GM21529 (cell line): ENCODE data around the gene TMC7.

ENCODE experiments used
- ATAC-seq: cut with Tn5 transposase; IDR thresholded peaks from one replicate; pipeline ENCODE4 v1.9.1; 2021; ENCODE audit not compliant: unreplicated experiment

TMC7 gene

GRCh38 chr16:19021747-19022146 lies 38.0 kb downstream of the TMC7 start:
- no peak for ATAC-seq

- no peak for ATAC-seq
Observed at GRCh38 chr16:19027416-19027815, 43.7 kb downstream of the TMC7 start.

GRCh38 chr16:19029980-19030379 lies 46.2 kb downstream of the TMC7 start:
- no peak for ATAC-seq

- no peak for ATAC-seq
Observed at GRCh38 chr16:19031738-19032137, 48.0 kb downstream of the TMC7 start.

- no peak for ATAC-seq
Observed at GRCh38 chr16:19033761-19034160, 50.0 kb downstream of the TMC7 start.

GRCh38 chr16:19040400-19040799 lies 56.7 kb downstream of the TMC7 start:
- no peak for ATAC-seq

- no peak for ATAC-seq
Observed at GRCh38 chr16:19044769-19045168, 61.0 kb downstream of the TMC7 start.

- ATAC-seq, result no peak
Observed at GRCh38 chr16:19046062-19046461, 62.3 kb downstream of the TMC7 start.

- ATAC-seq, result no peak
Observed at GRCh38 chr16:19062706-19063105, 79.0 kb downstream of the TMC7 start.

- no peak for ATAC-seq
Observed at GRCh38 chr16:19066988-19067348, 83.2 kb downstream of the TMC7 start.

- peak; percentile 88 for ATAC-seq
Observed at GRCh38 chr16:19067349-19068236, 83.9 kb downstream of the TMC7 start, which contains the start of gene COQ7. Gene COQ7, plus strand, starts transcription at chr16:19067614. Its CDS starts 51 bp downstream, at chr16:19067665.

- ATAC-seq, result no peak
Observed at GRCh38 chr16:19068237-19068815, 84.6 kb downstream of the TMC7 start.

- ATAC-seq, result no peak
Observed at GRCh38 chr16:19071811-19072777, 88.4 kb downstream of the TMC7 start.

GRCh38 chr16:19073344-19073743 lies 89.6 kb downstream of the TMC7 start:
- ATAC-seq, result no peak

GRCh38 chr16:19073863-19074262 lies 90.1 kb downstream of the TMC7 start:
- ATAC-seq, result no peak

- ATAC-seq, result no peak
Observed at GRCh38 chr16:19075511-19075910, 91.8 kb downstream of the TMC7 start.

- no peak for ATAC-seq
Observed at GRCh38 chr16:19077879-19078278, 94.1 kb downstream of the TMC7 start.

GRCh38 chr16:19083670-19084069 lies 99.9 kb downstream of the TMC7 start:
- ATAC-seq, result no peak

- no peak for ATAC-seq
Observed at GRCh38 chr16:19084139-19084538, 100.4 kb downstream of the TMC7 start.

GRCh38 chr16:19084879-19085278 lies 101.1 kb downstream of the TMC7 start:
- no peak for ATAC-seq

GRCh38 chr16:19085679-19086200 lies 102.0 kb downstream of the TMC7 start:
- no peak for ATAC-seq
